ENCODE measurements around the gene NUTF2. TPM values are rescaled to one million over a fixed set of nuclear protein-coding genes. Genes with fewer than 3 reads are reported as not detected.
A peak's percentile ranks its signal among the peaks of the same experiment; 100 is the strongest.

The NUTF2 gene
- total RNA-seq (127 TPM in 2 replicates), polyA plus RNA-seq (310 and 410 TPM in 2 replicates), polyA minus RNA-seq (ENCODE audit: low replicate concordance) (327 and 435 TPM in 2 replicates)
- 184 and 218 TPM in 2 replicates for polyA plus RNA-seq (2012)

DNA sequence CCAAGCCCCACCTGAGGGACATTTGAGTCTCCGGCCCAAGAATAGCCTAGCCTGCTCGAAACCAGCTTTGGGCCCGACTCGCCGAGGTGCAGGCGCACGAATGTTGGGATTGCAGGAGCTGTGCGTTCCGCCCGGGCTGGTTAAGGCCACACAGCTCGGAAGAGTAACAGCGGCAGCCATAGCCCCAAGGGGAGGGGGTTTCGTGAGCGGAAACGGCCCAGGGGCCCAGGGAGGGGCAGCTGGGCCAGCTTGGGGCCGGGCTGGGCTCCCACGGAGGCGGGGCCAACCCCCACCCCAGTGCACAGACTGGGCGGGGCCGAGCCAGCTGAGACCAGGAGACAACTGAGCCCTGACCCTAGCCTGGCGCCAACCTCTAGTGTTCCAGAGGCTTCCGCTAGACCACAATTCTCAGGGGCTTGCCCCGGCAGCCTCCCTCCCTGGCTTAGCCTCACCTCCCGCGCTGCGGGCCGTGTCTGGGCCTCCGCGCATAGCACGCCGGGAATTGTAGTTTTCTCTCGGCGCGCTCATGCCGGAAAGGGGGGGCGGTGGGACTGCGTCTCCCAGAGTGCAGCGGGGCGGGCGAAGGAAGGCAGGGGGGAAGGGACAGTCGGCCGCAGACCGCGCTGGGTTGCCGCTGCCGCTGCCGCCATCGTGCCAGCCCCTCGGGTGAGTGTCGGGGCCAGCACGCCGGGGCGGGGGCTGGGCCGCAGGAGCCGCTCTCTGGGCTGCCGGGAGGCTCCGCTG lies at the start of gene NUTF2:
Gene NUTF2, plus strand, starts transcription at position 614 of the 744 bp plus-strand sequence. CDS start 18,198 bp downstream, outside the sequence.
- H3K9ac ChIP-seq (ENCODE audit: insufficient read depth, low read length), result peak within 1 kb of the TSS; percentile 82
- H4K20me1 ChIP-seq (ENCODE audit: control insufficient read depth, extremely low read depth, insufficient read depth, low read length), result no peaks in the 10 kb centered on the region
- peak within 1 kb of the TSS; percentile 37 for H2AFZ ChIP-seq (ENCODE audit: low read length)
- H3K9me3 ChIP-seq (ENCODE audit: control insufficient read depth, insufficient read depth, low read depth, low read length), result no peaks in the 10 kb centered on the region
- H3K4me2 ChIP-seq (ENCODE audit: extremely low read depth, insufficient read depth, low read length), result peak within 1 kb of the TSS; percentile 92
- H3K36me3 ChIP-seq (ENCODE audit: control insufficient read depth, insufficient read depth, low read length), result no peaks in the 10 kb centered on the region
- peaks cover 61% of the 10 kb centered on the region for H3K79me2 ChIP-seq (ENCODE audit: control insufficient read depth, insufficient read depth, low read length)
- TF ChIP-seq, protein P1, sequence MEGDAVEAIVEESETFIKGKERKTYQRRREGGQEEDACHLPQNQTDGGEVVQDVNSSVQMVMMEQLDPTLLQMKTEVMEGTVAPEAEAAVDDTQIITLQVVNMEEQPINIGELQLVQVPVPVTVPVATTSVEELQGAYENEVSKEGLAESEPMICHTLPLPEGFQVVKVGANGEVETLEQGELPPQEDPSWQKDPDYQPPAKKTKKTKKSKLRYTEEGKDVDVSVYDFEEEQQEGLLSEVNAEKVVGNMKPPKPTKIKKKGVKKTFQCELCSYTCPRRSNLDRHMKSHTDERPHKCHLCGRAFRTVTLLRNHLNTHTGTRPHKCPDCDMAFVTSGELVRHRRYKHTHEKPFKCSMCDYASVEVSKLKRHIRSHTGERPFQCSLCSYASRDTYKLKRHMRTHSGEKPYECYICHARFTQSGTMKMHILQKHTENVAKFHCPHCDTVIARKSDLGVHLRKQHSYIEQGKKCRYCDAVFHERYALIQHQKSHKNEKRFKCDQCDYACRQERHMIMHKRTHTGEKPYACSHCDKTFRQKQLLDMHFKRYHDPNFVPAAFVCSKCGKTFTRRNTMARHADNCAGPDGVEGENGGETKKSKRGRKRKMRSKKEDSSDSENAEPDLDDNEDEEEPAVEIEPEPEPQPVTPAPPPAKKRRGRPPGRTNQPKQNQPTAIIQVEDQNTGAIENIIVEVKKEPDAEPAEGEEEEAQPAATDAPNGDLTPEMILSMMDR (conservative IDR thresholded peaks at IDR 0.05 in 1 of 2, IDR thresholded peaks at IDR 0.05 in 1 of 2; ENCODE audit: low read depth in 1 of 2, low read length in 2 of 2), result no peak
- TF ChIP-seq EZH2 (IDR thresholded peaks at IDR 0.05; ENCODE audit: low read length, missing control alignments), result no peak
- H3K4me1 ChIP-seq (ENCODE audit: control insufficient read depth, extremely low read depth, insufficient read depth, low read length), result peaks cover 19% of the 10 kb centered on the region
- H3K27me3 ChIP-seq (ENCODE audit: control insufficient read depth, insufficient read depth, low read length), result no peaks in the 10 kb centered on the region
- peak within 1 kb of the TSS; percentile 76 to 91 (median 77) for H3K4me3 ChIP-seq (replicated peaks in 1 of 4; ENCODE audit: control extremely low read depth in 1 of 4, insufficient read depth in 1 of 4, low read depth in 3 of 4, low read length in 4 of 4)
- peak; percentile 87 to 92 for DNase-seq (ENCODE audit: low read depth in 2 of 2)
- H3K27ac ChIP-seq (ENCODE audit: insufficient read depth, low read length), result peak within 1 kb of the TSS; percentile 86

DNA sequence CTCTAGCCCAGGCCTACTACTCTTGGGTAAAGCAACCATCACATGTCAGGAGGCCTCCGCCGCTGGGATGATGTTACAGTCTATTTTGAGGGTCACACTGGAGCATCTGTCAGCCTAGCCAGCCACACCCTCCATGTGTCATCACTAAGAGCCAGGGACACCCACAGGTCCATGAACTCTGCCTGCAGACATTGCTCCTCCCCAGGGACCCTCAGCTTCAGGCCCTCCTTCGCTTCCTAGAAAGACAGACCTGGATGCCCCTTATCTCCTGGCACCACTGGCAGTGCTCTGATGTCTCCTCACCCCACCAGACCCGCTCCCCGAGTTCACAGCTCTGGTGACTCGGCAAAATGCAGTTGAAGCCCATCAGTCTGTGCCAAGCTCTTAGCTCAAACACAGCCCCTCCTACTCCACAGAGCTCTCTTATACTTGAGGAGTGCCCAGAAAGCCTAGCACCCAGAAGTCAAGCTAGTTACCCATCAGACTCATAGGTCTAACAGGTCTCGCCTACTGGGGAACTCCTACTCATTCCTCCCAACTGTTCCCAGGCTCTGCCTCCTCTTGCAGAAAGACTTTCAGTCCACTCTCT lies 46.3 kb upstream of the NUTF2 start:
- Histone ChIP-seq H3K4me3 (replicated peaks in 1 of 4; ENCODE audit: control extremely low read depth in 1 of 4, insufficient read depth in 1 of 4, low read depth in 3 of 4, low read length in 4 of 4) (no peak overlapping the region), H3K27me3 (ENCODE audit: control insufficient read depth, insufficient read depth, low read length) (no peaks in the 10 kb centered on the region), H3K9me3 (ENCODE audit: control insufficient read depth, insufficient read depth, low read depth, low read length) (no peaks in the 10 kb centered on the region), H3K4me2 (ENCODE audit: extremely low read depth, insufficient read depth, low read length) (no peak overlapping the region), H3K27ac (ENCODE audit: insufficient read depth, low read length) (no peak overlapping the region), H3K79me2 (ENCODE audit: control insufficient read depth, insufficient read depth, low read length) (peaks cover 14% of the 10 kb centered on the region), H3K4me1 (ENCODE audit: control insufficient read depth, extremely low read depth, insufficient read depth, low read length) (peaks cover 6% of the 10 kb centered on the region), H4K20me1 (ENCODE audit: control insufficient read depth, extremely low read depth, insufficient read depth, low read length) (no peaks in the 10 kb centered on the region), H3K36me3 (ENCODE audit: control insufficient read depth, insufficient read depth, low read length) (peaks cover 2% of the 10 kb centered on the region), H2AFZ (ENCODE audit: low read length) (no peak overlapping the region), H3K9ac (ENCODE audit: insufficient read depth, low read length) (no peak overlapping the region)
- no peak for DNase-seq (ENCODE audit: low read depth in 2 of 2)
- TF ChIP-seq, protein P1 (conservative IDR thresholded peaks at IDR 0.05 in 1 of 2, IDR thresholded peaks at IDR 0.05 in 1 of 2; ENCODE audit: low read depth in 1 of 2, low read length in 2 of 2), result no peak
- TF ChIP-seq EZH2 (IDR thresholded peaks at IDR 0.05; ENCODE audit: low read length, missing control alignments), result no peak

DNA sequence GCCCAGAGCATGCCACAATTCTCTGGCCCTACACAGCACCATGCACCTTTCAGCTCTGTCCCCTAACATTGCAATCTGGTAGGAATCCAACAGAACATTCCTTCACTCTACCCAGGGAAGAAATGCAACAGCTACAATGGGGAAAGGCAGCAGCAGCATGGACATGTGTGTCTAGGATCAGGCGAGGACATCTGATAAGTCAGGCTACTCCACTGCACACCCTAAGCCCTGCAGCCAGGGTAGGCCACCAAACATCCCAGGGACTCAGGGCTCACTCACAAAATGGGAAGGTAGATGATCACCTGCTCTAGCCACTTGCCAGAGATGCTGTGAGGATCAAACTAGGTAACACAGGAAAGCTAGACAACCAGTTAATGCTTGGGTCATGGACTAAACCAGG lies 45.5 kb upstream of the NUTF2 start:
- H3K4me1 ChIP-seq (ENCODE audit: control insufficient read depth, extremely low read depth, insufficient read depth, low read length), result peaks cover 6% of the 10 kb centered on the region
- TF ChIP-seq, protein P1 (conservative IDR thresholded peaks at IDR 0.05 in 1 of 2, IDR thresholded peaks at IDR 0.05 in 1 of 2; ENCODE audit: low read depth in 1 of 2, low read length in 2 of 2), result no peak
- TF ChIP-seq EZH2 (IDR thresholded peaks at IDR 0.05; ENCODE audit: low read length, missing control alignments), result no peak
- no peak overlapping the region for H3K4me3 ChIP-seq (replicated peaks in 1 of 4; ENCODE audit: control extremely low read depth in 1 of 4, insufficient read depth in 1 of 4, low read depth in 3 of 4, low read length in 4 of 4)
- no peak overlapping the region for H3K9ac ChIP-seq (ENCODE audit: insufficient read depth, low read length)
- no peak overlapping the region for H3K4me2 ChIP-seq (ENCODE audit: extremely low read depth, insufficient read depth, low read length)
- no peak overlapping the region for H3K27ac ChIP-seq (ENCODE audit: insufficient read depth, low read length)
- H3K9me3 ChIP-seq (ENCODE audit: control insufficient read depth, insufficient read depth, low read depth, low read length), result no peaks in the 10 kb centered on the region
- peaks cover 21% of the 10 kb centered on the region for H3K79me2 ChIP-seq (ENCODE audit: control insufficient read depth, insufficient read depth, low read length)
- H3K27me3 ChIP-seq (ENCODE audit: control insufficient read depth, insufficient read depth, low read length), result no peaks in the 10 kb centered on the region
- no peaks in the 10 kb centered on the region for H4K20me1 ChIP-seq (ENCODE audit: control insufficient read depth, extremely low read depth, insufficient read depth, low read length)
- no peak overlapping the region for H2AFZ ChIP-seq (ENCODE audit: low read length)
- no peak for DNase-seq (ENCODE audit: low read depth in 2 of 2)
- peaks cover 2% of the 10 kb centered on the region for H3K36me3 ChIP-seq (ENCODE audit: control insufficient read depth, insufficient read depth, low read length)

Measured in fibroblast of lung (primary cell).